ENCODE data around the gene DIAPH3.

DIAPH3 gene

GRCh38 chr13:59809564-59809963 lies 354.2 kb downstream of the DIAPH3 start:
- Histone ChIP-seq H3K4me3 (ENCODE audit: insufficient read depth, low read depth, low read length) (no peak overlapping the region), H3K27me3 (ENCODE audit: control insufficient read depth, insufficient read depth, low read length, poor library complexity, severe bottlenecking) (no peaks in the 10 kb centered on the region), H3K36me3 (ENCODE audit: control insufficient read depth, insufficient read depth, low read length) (no peaks in the 10 kb centered on the region), H3K27ac (ENCODE audit: insufficient read depth, low read depth, low read length, poor library complexity, severe bottlenecking) (no peak overlapping the region), H3K4me1 (ENCODE audit: control insufficient read depth, insufficient read depth, low read length) (no peaks in the 10 kb centered on the region), H3K9me3 (ENCODE audit: control insufficient read depth, low read length) (no peaks in the 10 kb centered on the region)
- 95 to 98% methylated on average over 3 of the region's 3 CpGs for WGBS, 2 experiments

- Histone ChIP-seq H3K27ac (ENCODE audit: insufficient read depth, low read depth, low read length, poor library complexity, severe bottlenecking) (no peak overlapping the region), H3K4me3 (ENCODE audit: insufficient read depth, low read depth, low read length) (no peak overlapping the region), H3K27me3 (ENCODE audit: control insufficient read depth, insufficient read depth, low read length, poor library complexity, severe bottlenecking) (no peaks in the 10 kb centered on the region), H3K9me3 (ENCODE audit: control insufficient read depth, low read length) (no peaks in the 10 kb centered on the region), H3K36me3 (ENCODE audit: control insufficient read depth, insufficient read depth, low read length) (no peaks in the 10 kb centered on the region), H3K4me1 (ENCODE audit: control insufficient read depth, insufficient read depth, low read length) (no peaks in the 10 kb centered on the region)
Observed at GRCh38 chr13:59806801-59807200, 356.9 kb downstream of the DIAPH3 start.

GRCh38 chr13:59801107-59801880 lies 362.4 kb downstream of the DIAPH3 start:
- Histone ChIP-seq H3K27me3 (ENCODE audit: control insufficient read depth, insufficient read depth, low read length, poor library complexity, severe bottlenecking) (no peaks in the 10 kb centered on the region), H3K27ac (ENCODE audit: insufficient read depth, low read depth, low read length, poor library complexity, severe bottlenecking) (no peak overlapping the region), H3K36me3 (ENCODE audit: control insufficient read depth, insufficient read depth, low read length) (no peaks in the 10 kb centered on the region), H3K9me3 (ENCODE audit: control insufficient read depth, low read length) (no peaks in the 10 kb centered on the region), H3K4me1 (ENCODE audit: control insufficient read depth, insufficient read depth, low read length) (no peaks in the 10 kb centered on the region), H3K4me3 (ENCODE audit: insufficient read depth, low read depth, low read length) (no peak overlapping the region)

DNA sequence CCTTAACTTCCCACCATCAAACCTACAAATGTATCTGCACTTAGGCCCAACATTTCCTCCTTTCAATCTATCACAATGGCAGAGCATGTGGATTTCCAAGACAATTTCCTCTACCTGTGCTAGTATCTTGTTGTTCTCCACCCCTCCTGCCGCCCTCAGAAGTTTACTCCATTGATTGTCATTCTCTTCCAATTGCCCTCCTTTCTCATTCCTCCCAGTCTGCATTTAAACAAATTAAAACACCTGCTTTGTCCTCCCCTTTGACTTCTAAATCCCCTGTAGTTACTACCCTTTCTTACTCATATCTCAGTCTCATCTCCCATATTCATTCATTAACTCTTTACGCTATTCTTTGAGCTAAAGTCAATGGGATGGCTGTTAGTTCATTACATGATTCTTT lies 370.6 kb downstream of the DIAPH3 start:
- no peaks in the 10 kb centered on the region for H3K36me3 ChIP-seq (ENCODE audit: control insufficient read depth, insufficient read depth, low read length)
- WGBS, 2 experiments, result 82 to 95% methylated on average over 2 of the region's 2 CpGs

GRCh38 chr13:59790626-59791025 lies 373.1 kb downstream of the DIAPH3 start:
- Histone ChIP-seq H3K27ac (ENCODE audit: insufficient read depth, low read depth, low read length, poor library complexity, severe bottlenecking) (no peak overlapping the region), H3K36me3 (ENCODE audit: control insufficient read depth, insufficient read depth, low read length) (no peaks in the 10 kb centered on the region), H3K4me1 (ENCODE audit: control insufficient read depth, insufficient read depth, low read length) (no peaks in the 10 kb centered on the region), H3K4me3 (ENCODE audit: insufficient read depth, low read depth, low read length) (no peak overlapping the region), H3K27me3 (ENCODE audit: control insufficient read depth, insufficient read depth, low read length, poor library complexity, severe bottlenecking) (no peaks in the 10 kb centered on the region), H3K9me3 (ENCODE audit: control insufficient read depth, low read length) (no peaks in the 10 kb centered on the region)
- WGBS, 2 experiments, result 53 to 80% methylated on average over 1 to 2 of the region's 2 CpGs

More for the DNA sequence above, 370.6 kb downstream of the DIAPH3 start:
- Histone ChIP-seq H3K4me3 (ENCODE audit: insufficient read depth, low read depth, low read length) (no peak overlapping the region), H3K9me3 (ENCODE audit: control insufficient read depth, low read length) (no peaks in the 10 kb centered on the region), H3K4me1 (ENCODE audit: control insufficient read depth, insufficient read depth, low read length) (no peaks in the 10 kb centered on the region), H3K27ac (ENCODE audit: insufficient read depth, low read depth, low read length, poor library complexity, severe bottlenecking) (no peak overlapping the region), H3K27me3 (ENCODE audit: control insufficient read depth, insufficient read depth, low read length, poor library complexity, severe bottlenecking) (no peaks in the 10 kb centered on the region)

- H3K27ac ChIP-seq (ENCODE audit: insufficient read depth, low read depth, low read length, poor library complexity, severe bottlenecking), result no peak overlapping the region
- 92 to 94% methylated on average over 6 of the region's 6 CpGs for WGBS, 2 experiments
- no peaks in the 10 kb centered on the region for H3K4me1 ChIP-seq (ENCODE audit: control insufficient read depth, insufficient read depth, low read length)
- H3K9me3 ChIP-seq (ENCODE audit: control insufficient read depth, low read length), result no peaks in the 10 kb centered on the region
- H3K4me3 ChIP-seq (ENCODE audit: insufficient read depth, low read depth, low read length), result no peak overlapping the region
- H3K36me3 ChIP-seq (ENCODE audit: control insufficient read depth, insufficient read depth, low read length), result no peaks in the 10 kb centered on the region
- no peaks in the 10 kb centered on the region for H3K27me3 ChIP-seq (ENCODE audit: control insufficient read depth, insufficient read depth, low read length, poor library complexity, severe bottlenecking)
Observed at GRCh38 chr13:59789558-59789957, 374.2 kb downstream of the DIAPH3 start.

DNA sequence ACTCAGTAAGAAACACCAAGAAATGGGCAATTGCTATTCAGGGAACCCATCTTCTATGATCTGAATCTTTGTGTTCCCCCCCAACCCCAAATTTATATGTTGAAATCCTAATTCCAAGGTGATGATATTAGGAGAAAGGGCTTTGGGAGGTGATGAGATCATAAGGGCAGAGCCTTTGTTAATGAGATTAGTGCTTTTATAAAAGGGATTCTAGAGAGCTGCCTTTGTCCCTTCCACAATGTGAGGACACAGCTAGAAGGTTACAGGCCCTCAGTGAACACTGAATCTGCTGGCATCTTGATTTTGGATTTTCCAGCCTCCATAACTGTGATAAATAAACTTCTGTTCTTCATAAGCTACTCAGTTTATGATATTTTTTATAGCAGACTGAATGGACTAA lies 376.0 kb downstream of the DIAPH3 start:
- Histone ChIP-seq H3K27me3 (ENCODE audit: control insufficient read depth, insufficient read depth, low read length, poor library complexity, severe bottlenecking) (no peaks in the 10 kb centered on the region), H3K9me3 (ENCODE audit: control insufficient read depth, low read length) (no peaks in the 10 kb centered on the region), H3K4me3 (ENCODE audit: insufficient read depth, low read depth, low read length) (no peak overlapping the region), H3K4me1 (ENCODE audit: control insufficient read depth, insufficient read depth, low read length) (no peaks in the 10 kb centered on the region), H3K27ac (ENCODE audit: insufficient read depth, low read depth, low read length, poor library complexity, severe bottlenecking) (no peak overlapping the region), H3K36me3 (ENCODE audit: control insufficient read depth, insufficient read depth, low read length) (no peaks in the 10 kb centered on the region)

GRCh38 chr13:59782696-59783095 lies 381.0 kb downstream of the DIAPH3 start:
- H3K27me3 ChIP-seq (ENCODE audit: control insufficient read depth, insufficient read depth, low read length, poor library complexity, severe bottlenecking), result no peaks in the 10 kb centered on the region
- WGBS, 2 experiments, result 95 to 97% methylated on average over 4 of the region's 4 CpGs
- H3K36me3 ChIP-seq (ENCODE audit: control insufficient read depth, insufficient read depth, low read length), result no peaks in the 10 kb centered on the region
- no peak overlapping the region for H3K27ac ChIP-seq (ENCODE audit: insufficient read depth, low read depth, low read length, poor library complexity, severe bottlenecking)
- H3K4me3 ChIP-seq (ENCODE audit: insufficient read depth, low read depth, low read length), result no peak overlapping the region
- no peaks in the 10 kb centered on the region for H3K9me3 ChIP-seq (ENCODE audit: control insufficient read depth, low read length)
- H3K4me1 ChIP-seq (ENCODE audit: control insufficient read depth, insufficient read depth, low read length), result no peaks in the 10 kb centered on the region

DNA sequence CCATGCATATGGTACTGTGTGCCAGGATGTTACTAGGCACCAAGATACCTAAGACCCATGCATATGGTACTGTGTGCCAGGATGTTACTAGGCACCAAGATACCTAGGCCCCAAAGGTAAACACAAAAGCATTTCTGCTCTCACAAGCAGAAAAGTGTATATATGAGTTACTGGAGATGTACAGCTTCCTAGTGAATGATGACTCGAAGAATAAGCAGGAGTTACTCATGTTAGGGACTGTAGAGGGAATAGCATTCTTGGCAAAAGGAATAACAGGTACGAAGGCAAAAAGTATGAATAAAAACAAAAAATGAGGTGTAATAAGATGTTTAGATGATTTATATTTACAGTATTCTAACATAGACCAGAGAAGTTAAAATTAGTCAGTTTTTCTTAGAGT lies 383.7 kb downstream of the DIAPH3 start:
- 90 to 92% methylated on average over 2 of the region's 2 CpGs for WGBS, 2 experiments
- H3K27me3 ChIP-seq (ENCODE audit: control insufficient read depth, insufficient read depth, low read length, poor library complexity, severe bottlenecking), result no peaks in the 10 kb centered on the region
- H3K36me3 ChIP-seq (ENCODE audit: control insufficient read depth, insufficient read depth, low read length), result no peaks in the 10 kb centered on the region
- no peaks in the 10 kb centered on the region for H3K9me3 ChIP-seq (ENCODE audit: control insufficient read depth, low read length)
- no peaks in the 10 kb centered on the region for H3K4me1 ChIP-seq (ENCODE audit: control insufficient read depth, insufficient read depth, low read length)
- no peak overlapping the region for H3K27ac ChIP-seq (ENCODE audit: insufficient read depth, low read depth, low read length, poor library complexity, severe bottlenecking)
- no peak overlapping the region for H3K4me3 ChIP-seq (ENCODE audit: insufficient read depth, low read depth, low read length)

DNA sequence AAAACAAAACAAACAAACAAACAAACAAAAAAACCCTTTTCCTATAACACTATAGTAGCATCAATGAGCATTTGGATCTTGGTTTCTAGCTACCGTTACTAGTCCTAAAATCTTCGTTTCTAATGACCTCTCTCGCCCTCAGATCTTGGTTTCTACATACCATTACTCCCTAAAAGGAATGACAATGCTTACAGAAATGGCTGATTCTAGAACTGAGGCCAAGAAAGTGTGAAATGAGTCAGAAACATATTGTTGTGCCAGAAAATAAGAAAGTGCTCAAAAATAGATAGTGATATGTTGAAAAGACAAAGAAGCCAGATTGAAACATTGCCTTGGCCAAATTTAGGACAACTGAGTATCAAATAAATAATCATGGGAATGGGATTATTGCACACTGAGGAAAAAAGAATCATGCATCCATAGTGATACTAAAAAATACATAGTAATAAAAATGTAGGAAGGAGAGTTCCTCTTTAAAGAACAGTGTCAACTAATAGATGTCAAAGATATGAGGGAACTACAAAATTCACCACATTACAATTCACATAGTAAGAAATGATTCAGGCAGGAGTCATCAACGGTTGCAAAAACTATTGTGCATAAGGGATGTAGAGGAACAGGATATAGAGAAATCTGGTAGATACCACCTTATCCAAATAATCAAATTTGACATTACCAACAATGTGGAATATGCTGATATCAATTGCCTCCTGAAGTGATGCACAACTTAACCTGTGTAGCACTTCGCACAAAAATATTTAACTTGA lies 386.6 kb downstream of the DIAPH3 start:
- H3K4me3 ChIP-seq (ENCODE audit: insufficient read depth, low read depth, low read length), result no peak overlapping the region
- 97 to 98% methylated on average over 4 of the region's 5 CpGs for WGBS, 2 experiments
- H3K27ac ChIP-seq (ENCODE audit: insufficient read depth, low read depth, low read length, poor library complexity, severe bottlenecking), result no peak overlapping the region

More for the DNA sequence above, 386.6 kb downstream of the DIAPH3 start:
- no peaks in the 10 kb centered on the region for H3K27me3 ChIP-seq (ENCODE audit: control insufficient read depth, insufficient read depth, low read length, poor library complexity, severe bottlenecking)
- H3K9me3 ChIP-seq (ENCODE audit: control insufficient read depth, low read length), result no peaks in the 10 kb centered on the region
- no peaks in the 10 kb centered on the region for H3K36me3 ChIP-seq (ENCODE audit: control insufficient read depth, insufficient read depth, low read length)
- peaks cover 4% of the 10 kb centered on the region for H3K4me1 ChIP-seq (ENCODE audit: control insufficient read depth, insufficient read depth, low read length)

All from ectodermal cell (in vitro differentiated cells).